HCT116 (cell line): ENCODE data around the gene C9.

Source experiments
- ATF3 ChIP-seq: IDR thresholded peaks from 2 replicates; pipeline ENCODE4 v1.6.1; 2012
- CTCF ChIP-seq, 3 experiments: fragments of 200-600 bp in 1 of 3; sonication (generic) in 1 of 3; IDR thresholded peaks in 2 of 3; conservative IDR thresholded peaks in 1 of 3; 2 replicates each; pipeline ENCODE4 v1.5.1; 2012 to 2017; ENCODE audit warnings: low read depth in 2 of 3, low read length in 2 of 3, antibody characterized with exemption in 1 of 3, borderline replicate concordance in 1 of 3, control low read depth in 1 of 3, mild to moderate bottlenecking in 1 of 3, mixed read lengths in 1 of 3, mixed run types in 1 of 3, moderate library complexity in 1 of 3; ENCODE audit not compliant: insufficient read depth in 1 of 3
- EZH2 ChIP-seq: fragments of 200-600 bp; sonication (generic); IDR thresholded peaks from 2 replicates; pipeline ENCODE4 v1.6.1; 2017; ENCODE audit warnings: antibody characterized with exemption, mixed run types
- EZH2phosphoT487 ChIP-seq: fragments of 200-600 bp; IDR thresholded peaks from 2 replicates; pipeline ENCODE4 v1.6.1; 2018; ENCODE audit warnings: antibody characterized with exemption, borderline replicate concordance
- JUND ChIP-seq: IDR thresholded peaks from 2 replicates; pipeline ENCODE4 v1.6.1; 2012
- MAX ChIP-seq: IDR thresholded peaks from 2 replicates; pipeline ENCODE4 v1.6.1; 2012
- POLR2A ChIP-seq: IDR thresholded peaks from 2 replicates; pipeline ENCODE4 v1.7.0; 2011; ENCODE audit warnings: borderline replicate concordance; ENCODE audit not compliant: insufficient read depth, insufficient read length; ENCODE audit errors: extremely low read depth
- POLR2AphosphoS5 ChIP-seq: IDR thresholded peaks from 2 replicates; pipeline ENCODE4 v1.6.1; 2011; ENCODE audit warnings: mild to moderate bottlenecking, low read depth, low read length, moderate library complexity
- RAD21 ChIP-seq: IDR thresholded peaks from 2 replicates; pipeline ENCODE4 v1.6.1; 2012; ENCODE audit warnings: low read depth, mild to moderate bottlenecking
- REST ChIP-seq: IDR thresholded peaks from 2 replicates; pipeline ENCODE4 v1.6.1; 2012; ENCODE audit warnings: low read depth
- SIN3A ChIP-seq: IDR thresholded peaks from 2 replicates; pipeline ENCODE4 v1.6.1; 2012; ENCODE audit warnings: low read depth
- SP1 ChIP-seq: IDR thresholded peaks from 2 replicates; pipeline ENCODE4 v1.6.1; 2012; ENCODE audit warnings: low read depth
- YY1 ChIP-seq: IDR thresholded peaks from 2 replicates; pipeline ENCODE4 v1.6.1; 2011; ENCODE audit warnings: low read length, low read depth, moderate library complexity, mild to moderate bottlenecking; ENCODE audit not compliant: insufficient replicate concordance; ENCODE audit errors: extremely low read depth
- ZFX ChIP-seq: fragments of 450-650 bp; IDR thresholded peaks from 2 replicates; pipeline ENCODE4 v1.6.1; 2017

GRCh38 chr5:39368116-39368515, 3.8 kb upstream of the C9 start:
- TF ChIP-seq CTCF (IDR thresholded peaks at IDR 0.05 in 2 of 3, conservative IDR thresholded peaks at IDR 0.05 in 1 of 3; ENCODE audit: borderline replicate concordance in 1 of 3, insufficient read depth in 1 of 3, low read depth in 2 of 3, low read length in 2 of 3) (no peak), EZH2phosphoT487 (no peak), ZFX (no peak), MAX (no peak), POLR2A (no peak), ATF3 (no peak), POLR2AphosphoS5 (no peak), YY1 (no peak), REST (no peak), SIN3A (no peak), EZH2 (no peak), JUND (no peak), RAD21 (no peak), SP1 (no peak)
